Caco-2 (cell line): ENCODE results near the gene ZNF646. TPM values are rescaled to one million over a fixed set of nuclear protein-coding genes. Genes with fewer than 3 reads are reported as not detected.

ENCODE experiments used
- BruUV-seq: library from RNA; stranded (reverse); fragments of 400-500 nt; replicated peaks from 2 replicates; lab custom pipeline; 2021; lab: Mats Ljungman, UMichigan
- CTCF ChIA-PET: fragments of 300-600 bp; sonication (Branson Sonifier 250); formaldehyde crosslinking; loops from one replicate; lab custom pipeline; 2022; ENCODE audit warnings: antibody characterized with exemption; lab: Charles Lee
- POLR2A ChIA-PET: fragments of 300-600 bp; sonication (Branson Sonifier 250); formaldehyde crosslinking; loops from one replicate; lab custom pipeline; 2022; ENCODE audit warnings: antibody characterized with exemption; lab: Charles Lee
- DNase-seq, 2 experiments: peaks; one replicate each; pipeline versions ENCODE4 v3.0.0 to v3.0.0-alpha.2; 2020 to 2022
- H3K27me3 ChIP-seq: replicated peaks from 2 replicates; pipeline ENCODE4 v1.6.0; 2011; ENCODE audit warnings: low read length; ENCODE audit not compliant: control insufficient read depth, insufficient read depth
- H3K36me3 ChIP-seq: 2 replicates; pipeline ENCODE4 v1.5.1; 2011; ENCODE audit warnings: low read length; ENCODE audit not compliant: control insufficient read depth, insufficient read depth
- H3K4me1 ChIP-seq: fragments of 250-450 bp; sonication (Bioruptor Pico); 2 replicates; pipeline ENCODE4 v1.5.1; 2020; ENCODE audit warnings: mild to moderate bottlenecking
- H3K4me3 ChIP-seq: 2 replicates; pipeline ENCODE4 v1.5.1; 2011; ENCODE audit warnings: low read depth, mild to moderate bottlenecking, control low read depth, low read length
- H3K9me3 ChIP-seq: fragments of 250-450 bp; sonication (Bioruptor Pico); 2 replicates; pipeline ENCODE4 v1.5.1; 2020; ENCODE audit warnings: mild to moderate bottlenecking, moderate library complexity
- H3K27ac Mint-ChIP-seq: one replicate; pipeline ENCODE4 v1.8.0; 2022; ENCODE audit warnings: mixed read lengths; ENCODE audit not compliant: unreplicated experiment
- H3K27me3 Mint-ChIP-seq: one replicate; pipeline ENCODE4 v1.8.0; 2022; ENCODE audit warnings: mixed read lengths; ENCODE audit not compliant: insufficient read depth, unreplicated experiment
- H3K36me3 Mint-ChIP-seq: one replicate; pipeline ENCODE4 v1.8.0; 2022; ENCODE audit warnings: mild to moderate bottlenecking, mixed read lengths; ENCODE audit not compliant: insufficient read depth, unreplicated experiment
- H3K4me1 Mint-ChIP-seq: one replicate; pipeline ENCODE4 v1.8.0; 2022; ENCODE audit warnings: low read depth, mixed read lengths; ENCODE audit not compliant: unreplicated experiment
- H3K4me3 Mint-ChIP-seq: one replicate; pipeline ENCODE4 v1.8.0; 2022; ENCODE audit warnings: mild to moderate bottlenecking, moderate library complexity, mixed read lengths; ENCODE audit not compliant: unreplicated experiment
- H3K9me3 Mint-ChIP-seq: one replicate; pipeline ENCODE4 v1.8.0; 2022; ENCODE audit warnings: mixed read lengths; ENCODE audit not compliant: unreplicated experiment
- intact Hi-C: fragments of 100-400 bp; cut with micrococcal nuclease; formaldehyde crosslinking; loops from one replicate; pipeline ENCODE4 v1.10.0; 2022; ENCODE audit not compliant: unreplicated experiment
- total RNA-seq: library from RNA; stranded (reverse); gene quantifications from 2 replicates; pipeline ENCODE4 v1.2.3, GENCODE V29; 2022
- TF ChIP-seq, protein P1 (sequence below), 2 experiments: fragments of 200-600 bp in 1 of 2; IDR thresholded peaks; 1 replicate in 1 of 2; 2 replicates in 1 of 2; pipeline versions ENCODE4 v1.5.1 to v1.8.0; 2011 to 2022; ENCODE audit warnings: antibody characterized with exemption in 1 of 2, control low read depth in 1 of 2, inconsistent platforms in 1 of 2, low read depth in 1 of 2, low read length in 1 of 2, mild to moderate bottlenecking in 1 of 2, moderate library complexity in 1 of 2; ENCODE audit not compliant: insufficient read depth in 1 of 2, severe bottlenecking in 1 of 2, unreplicated experiment in 1 of 2

ZNF646 gene
- total RNA-seq, 1 experiment from 2014 or later = 17.2 TPM

- ChIA-PET CTCF (no interaction called here), POLR2A (no interaction called here)
- intact Hi-C loops = loop anchor here (5.0 kb wide), 1 partner anchor 37 kb away; no protein-coding TSS in a partner anchor
- Mint-ChIP-seq H3K36me3 (peaks cover 13% of the 10 kb centered on the region), H3K27me3 (no peaks in the 10 kb centered on the region), H3K27ac (no peak overlapping the region), H3K4me1 (peaks cover 6% of the 10 kb centered on the region), H3K9me3 (peaks cover 9% of the 10 kb centered on the region), H3K4me3 (no peak overlapping the region)
- Histone ChIP-seq H3K9me3 (no peaks in the 10 kb centered on the region), H3K4me3 (no peak overlapping the region), H3K36me3 (no peaks in the 10 kb centered on the region), H3K27me3 (no peaks in the 10 kb centered on the region), H3K4me1 (no peaks in the 10 kb centered on the region)
- BruUV-seq = no TSS peak
- peak; percentile 67 to 77 for DNase-seq
- TF ChIP-seq, protein P1, sequence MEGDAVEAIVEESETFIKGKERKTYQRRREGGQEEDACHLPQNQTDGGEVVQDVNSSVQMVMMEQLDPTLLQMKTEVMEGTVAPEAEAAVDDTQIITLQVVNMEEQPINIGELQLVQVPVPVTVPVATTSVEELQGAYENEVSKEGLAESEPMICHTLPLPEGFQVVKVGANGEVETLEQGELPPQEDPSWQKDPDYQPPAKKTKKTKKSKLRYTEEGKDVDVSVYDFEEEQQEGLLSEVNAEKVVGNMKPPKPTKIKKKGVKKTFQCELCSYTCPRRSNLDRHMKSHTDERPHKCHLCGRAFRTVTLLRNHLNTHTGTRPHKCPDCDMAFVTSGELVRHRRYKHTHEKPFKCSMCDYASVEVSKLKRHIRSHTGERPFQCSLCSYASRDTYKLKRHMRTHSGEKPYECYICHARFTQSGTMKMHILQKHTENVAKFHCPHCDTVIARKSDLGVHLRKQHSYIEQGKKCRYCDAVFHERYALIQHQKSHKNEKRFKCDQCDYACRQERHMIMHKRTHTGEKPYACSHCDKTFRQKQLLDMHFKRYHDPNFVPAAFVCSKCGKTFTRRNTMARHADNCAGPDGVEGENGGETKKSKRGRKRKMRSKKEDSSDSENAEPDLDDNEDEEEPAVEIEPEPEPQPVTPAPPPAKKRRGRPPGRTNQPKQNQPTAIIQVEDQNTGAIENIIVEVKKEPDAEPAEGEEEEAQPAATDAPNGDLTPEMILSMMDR (IDR thresholded peaks at IDR 0.05; ENCODE audit: insufficient read depth in 1 of 2, low read depth in 1 of 2, low read length in 1 of 2, severe bottlenecking in 1 of 2, unreplicated experiment in 1 of 2) = peak; percentile 63 to 76
Observed at GRCh38 chr16:31105677-31106213, 31.5 kb downstream of the ZNF646 start.

DNA sequence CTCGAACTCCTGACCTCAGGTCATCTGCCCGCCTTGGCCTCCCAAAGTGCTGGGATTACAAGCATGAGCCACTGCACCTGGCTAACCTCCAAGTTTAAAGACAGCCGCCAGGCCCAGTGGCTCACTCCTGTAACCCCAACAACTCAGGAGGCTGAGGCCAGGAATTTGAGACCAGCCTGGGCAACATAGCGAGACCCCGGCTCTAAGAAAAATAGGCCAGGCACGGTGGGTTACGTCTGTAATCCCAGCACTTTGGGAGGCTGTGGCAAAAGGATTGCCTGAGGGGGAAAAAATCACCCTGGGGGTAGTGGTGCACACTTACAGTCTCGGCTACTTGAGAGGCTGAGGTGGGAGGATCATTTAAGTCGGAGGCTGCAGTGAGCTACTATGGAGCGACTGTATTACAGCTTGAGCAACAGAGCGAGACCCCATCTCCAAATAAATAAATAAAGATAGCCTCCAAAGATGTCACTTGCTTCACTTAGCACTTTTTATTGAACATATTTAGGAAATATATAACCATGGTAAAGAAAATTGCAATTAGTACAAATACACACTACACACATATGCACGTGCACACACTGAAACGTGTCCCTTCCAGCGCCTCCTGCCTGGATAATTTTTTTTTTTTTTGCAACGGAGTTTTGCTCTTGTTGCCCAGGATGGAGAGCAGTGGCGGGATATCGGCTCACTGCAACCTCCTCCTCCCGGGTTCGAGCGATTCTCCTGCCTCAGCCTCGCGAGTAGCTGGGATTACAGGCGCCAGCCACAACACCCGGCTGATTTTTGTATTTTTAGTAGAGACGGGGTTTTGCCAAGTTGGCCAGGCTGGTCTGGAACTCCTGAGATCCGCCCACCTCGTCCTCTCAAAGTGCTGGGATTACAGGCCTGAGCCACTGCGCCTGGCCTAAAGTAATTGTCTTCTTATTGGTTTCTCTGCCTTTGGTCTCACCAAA, 32.6 kb downstream of the ZNF646 start:
- H3K27ac Mint-ChIP-seq = no peak overlapping the region
- POLR2A ChIA-PET = no interaction called here
- intact Hi-C loops = loop anchor here (5.0 kb wide), 1 partner anchor 36 kb away; no protein-coding TSS in a partner anchor
- no TSS peak for BruUV-seq
- Histone ChIP-seq H3K27me3 (no peaks in the 10 kb centered on the region), H3K4me3 (no peak overlapping the region), H3K4me1 (no peaks in the 10 kb centered on the region), H3K9me3 (no peaks in the 10 kb centered on the region), H3K36me3 (no peaks in the 10 kb centered on the region)
- TF ChIP-seq, protein P1 (IDR thresholded peaks at IDR 0.05; ENCODE audit: insufficient read depth in 1 of 2, low read depth in 1 of 2, low read length in 1 of 2, severe bottlenecking in 1 of 2, unreplicated experiment in 1 of 2) = no peak
- peaks cover 6% of the 10 kb centered on the region for H3K4me1 Mint-ChIP-seq
- DNase-seq = no peak
- H3K36me3 Mint-ChIP-seq = peaks cover 13% of the 10 kb centered on the region
- H3K27me3 Mint-ChIP-seq = no peaks in the 10 kb centered on the region
- H3K9me3 Mint-ChIP-seq = peaks cover 9% of the 10 kb centered on the region
- CTCF ChIA-PET = interaction anchor here (0.6 kb wide), 1 partner anchor 320 kb away, joined by 4 read pairs; no protein-coding TSS in a partner anchor
- H3K4me3 Mint-ChIP-seq = no peak overlapping the region

GRCh38 chr16:31107465-31107867, 33.2 kb downstream of the ZNF646 start:
- no peaks in the 10 kb centered on the region for H3K27me3 ChIP-seq
- BruUV-seq = no TSS peak
- Mint-ChIP-seq H3K4me1 (peaks cover 6% of the 10 kb centered on the region), H3K27ac (no peak overlapping the region), H3K27me3 (no peaks in the 10 kb centered on the region), H3K36me3 (peaks cover 13% of the 10 kb centered on the region), H3K9me3 (peaks cover 9% of the 10 kb centered on the region), H3K4me3 (peak overlapping the region; percentile 79)
- DNase-seq = no peak
- H3K4me1 ChIP-seq = no peaks in the 10 kb centered on the region
- ChIA-PET POLR2A (no interaction called here), CTCF (interaction anchor here (0.5 kb wide), 1 partner anchor 27 kb away, joined by 3 read pairs; no protein-coding TSS in a partner anchor)
- intact Hi-C loops = loop anchor here (5.0 kb wide), 1 partner anchor 35 kb away; no protein-coding TSS in a partner anchor
- no peaks in the 10 kb centered on the region for H3K36me3 ChIP-seq
- H3K4me3 ChIP-seq = peak overlapping the region; percentile 97; the same call in 1 of the 2 replicates
- TF ChIP-seq, protein P1 (IDR thresholded peaks at IDR 0.05; ENCODE audit: insufficient read depth in 1 of 2, low read depth in 1 of 2, low read length in 1 of 2, severe bottlenecking in 1 of 2, unreplicated experiment in 1 of 2) = no peak
- H3K9me3 ChIP-seq = no peaks in the 10 kb centered on the region
